Measurements from ENCODE around the gene UGT2B7.
A peak's percentile ranks its signal among the peaks of the same experiment; 100 is the strongest.
"Not testable (repeated sequence)": the region's sequence is repeated elsewhere in the genome, so short reads cannot be mapped to it uniquely, and the experiment has no call there.

UGT2B7 gene

GRCh38 chr4:69096111-69096656 is at the start of gene UGT2B7:
UGT2B7 (plus strand) TSS chr4:69096474; CDS start chr4:69096521, 47 bp downstream.
- Histone ChIP-seq H3K27me3 (ENCODE audit: control insufficient read depth, insufficient read depth, low read length) (no peaks in the 10 kb centered on the region), H3K4me3 (ENCODE audit: low read length) (no peak within 1 kb of the TSS), H3K36me3 (ENCODE audit: control insufficient read depth, insufficient read depth, low read length) (no peaks in the 10 kb centered on the region), H3K9ac (ENCODE audit: low read length) (no peak within 1 kb of the TSS), H3K9me3 (ENCODE audit: control insufficient read depth, low read length) (no peaks in the 10 kb centered on the region), H3K4me1 (ENCODE audit: control insufficient read depth, insufficient read depth, low read length) (peaks cover 5% of the 10 kb centered on the region)

- no peak overlapping the region for H3K4me3 ChIP-seq (ENCODE audit: low read length)
- no peaks in the 10 kb centered on the region for H3K27me3 ChIP-seq (ENCODE audit: control insufficient read depth, insufficient read depth, low read length)
- H3K4me1 ChIP-seq (ENCODE audit: control insufficient read depth, insufficient read depth, low read length) = no peaks in the 10 kb centered on the region
- H3K9ac ChIP-seq (ENCODE audit: low read length) = no peak overlapping the region
- H3K36me3 ChIP-seq (ENCODE audit: control insufficient read depth, insufficient read depth, low read length) = no peaks in the 10 kb centered on the region
- no peaks in the 10 kb centered on the region for H3K9me3 ChIP-seq (ENCODE audit: control insufficient read depth, low read length)
These were observed 46.4 kb upstream of the UGT2B7 start for GRCh38 chr4:69049860-69050259.

DNA sequence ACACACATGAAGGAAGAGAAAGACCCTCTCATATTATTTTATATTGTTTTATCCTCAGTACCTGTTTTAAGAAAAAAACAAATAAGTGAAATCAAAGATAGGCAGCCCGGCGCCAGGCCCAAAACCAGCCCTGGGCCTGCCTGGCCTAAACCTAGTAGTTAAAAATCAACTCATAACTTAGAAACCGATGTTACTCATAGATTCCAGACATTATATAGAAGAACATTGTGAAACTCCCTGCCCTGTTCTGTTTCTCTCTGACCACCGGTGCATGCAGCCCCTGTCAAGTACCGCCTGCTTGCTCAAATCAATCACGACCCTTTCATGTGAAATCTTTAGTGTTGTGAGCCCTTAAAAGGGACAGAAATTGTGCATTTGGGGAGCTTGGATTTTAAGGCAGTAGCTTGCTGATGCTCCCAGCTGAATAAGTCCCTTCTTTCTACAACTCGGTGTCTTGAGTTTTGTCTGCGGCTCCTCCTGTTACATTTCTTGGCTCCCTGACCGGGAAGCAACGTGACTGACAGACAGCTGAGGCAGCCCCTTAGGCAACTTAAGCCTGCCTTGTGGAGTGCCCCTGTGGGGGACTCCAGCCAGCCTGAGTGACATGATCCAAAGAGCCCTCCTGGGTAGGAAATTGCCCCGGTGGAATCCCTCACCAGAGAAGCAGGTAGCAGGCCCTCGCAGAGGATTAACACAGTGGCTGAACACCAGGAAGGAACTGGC is 45.3 kb upstream of the UGT2B7 start:
- H3K9ac ChIP-seq (ENCODE audit: low read length) = not testable (repeated sequence)

GRCh38 chr4:69051576-69051943 is 44.7 kb upstream of the UGT2B7 start:
- Histone ChIP-seq H3K9me3 (ENCODE audit: control insufficient read depth, low read length) (no peaks in the 10 kb centered on the region), H3K4me1 (ENCODE audit: control insufficient read depth, insufficient read depth, low read length) (no peaks in the 10 kb centered on the region), H3K27me3 (ENCODE audit: control insufficient read depth, insufficient read depth, low read length) (no peaks in the 10 kb centered on the region), H3K4me3 (ENCODE audit: low read length) (no peak overlapping the region), H3K9ac (ENCODE audit: low read length) (no peak overlapping the region), H3K36me3 (ENCODE audit: control insufficient read depth, insufficient read depth, low read length) (no peaks in the 10 kb centered on the region)

More for the DNA sequence above, 45.3 kb upstream of the UGT2B7 start:
- H3K36me3 ChIP-seq (ENCODE audit: control insufficient read depth, insufficient read depth, low read length); H3K27me3 ChIP-seq (ENCODE audit: control insufficient read depth, insufficient read depth, low read length); H3K4me1 ChIP-seq (ENCODE audit: control insufficient read depth, insufficient read depth, low read length); H3K9me3 ChIP-seq (ENCODE audit: control insufficient read depth, low read length); H3K4me3 ChIP-seq (ENCODE audit: low read length): not testable (repeated sequence)

- not testable (repeated sequence) for H3K36me3 ChIP-seq (ENCODE audit: control insufficient read depth, insufficient read depth, low read length)
These were observed 42.9 kb upstream of the UGT2B7 start for GRCh38 chr4:69053309-69053885.

DNA sequence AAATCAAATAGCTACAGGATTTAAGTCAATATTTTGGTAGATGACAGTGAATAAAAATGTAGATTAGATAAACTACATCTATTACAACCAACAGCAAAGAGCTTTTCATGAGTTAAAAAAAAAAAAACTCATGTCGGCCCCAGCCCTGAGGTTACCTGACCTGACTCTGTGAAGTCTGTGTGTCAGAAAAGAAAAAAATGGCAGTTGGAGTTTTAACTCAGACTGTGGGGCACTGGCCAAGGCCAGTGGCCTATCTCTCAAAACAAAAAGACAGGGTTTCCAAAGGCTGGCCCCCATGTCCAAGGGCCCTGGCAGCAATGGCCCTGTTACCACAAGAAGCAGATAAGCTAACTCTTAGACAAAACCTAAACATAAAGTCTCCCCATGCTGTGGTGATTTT is 42.2 kb upstream of the UGT2B7 start:
- not testable (repeated sequence) for H3K9me3 ChIP-seq (ENCODE audit: control insufficient read depth, low read length); H3K36me3 ChIP-seq (ENCODE audit: control insufficient read depth, insufficient read depth, low read length); H3K4me3 ChIP-seq (ENCODE audit: low read length); H3K9ac ChIP-seq (ENCODE audit: low read length); H3K27me3 ChIP-seq (ENCODE audit: control insufficient read depth, insufficient read depth, low read length)
- peaks cover 10% of the 10 kb centered on the region for H3K4me1 ChIP-seq (ENCODE audit: control insufficient read depth, insufficient read depth, low read length)

More at GRCh38 chr4:69053309-69053885, 42.9 kb upstream of the UGT2B7 start:
- H3K9ac ChIP-seq (ENCODE audit: low read length); H3K4me1 ChIP-seq (ENCODE audit: control insufficient read depth, insufficient read depth, low read length); H3K27me3 ChIP-seq (ENCODE audit: control insufficient read depth, insufficient read depth, low read length); H3K4me3 ChIP-seq (ENCODE audit: low read length); H3K9me3 ChIP-seq (ENCODE audit: control insufficient read depth, low read length): not testable (repeated sequence)

- H3K27me3 ChIP-seq (ENCODE audit: control insufficient read depth, insufficient read depth, low read length) = no peaks in the 10 kb centered on the region
- H3K36me3 ChIP-seq (ENCODE audit: control insufficient read depth, insufficient read depth, low read length) = no peaks in the 10 kb centered on the region
- no peaks in the 10 kb centered on the region for H3K9me3 ChIP-seq (ENCODE audit: control insufficient read depth, low read length)
- H3K4me3 ChIP-seq (ENCODE audit: low read length) = no peak overlapping the region
- H3K9ac ChIP-seq (ENCODE audit: low read length) = no peak overlapping the region
- H3K4me1 ChIP-seq (ENCODE audit: control insufficient read depth, insufficient read depth, low read length) = peaks cover 15% of the 10 kb centered on the region
These were observed 41.6 kb upstream of the UGT2B7 start for GRCh38 chr4:69054578-69055200.

GRCh38 chr4:69056150-69056549 is 40.1 kb upstream of the UGT2B7 start:
- H3K4me3 ChIP-seq (ENCODE audit: low read length) = no peak overlapping the region
- H3K4me1 ChIP-seq (ENCODE audit: control insufficient read depth, insufficient read depth, low read length) = peaks cover 20% of the 10 kb centered on the region
- H3K36me3 ChIP-seq (ENCODE audit: control insufficient read depth, insufficient read depth, low read length) = no peaks in the 10 kb centered on the region

GRCh38 chr4:69056921-69057550 is 39.2 kb upstream of the UGT2B7 start:
- Histone ChIP-seq H3K4me3 (ENCODE audit: low read length) (peak overlapping the region; percentile 42), H3K27me3 (ENCODE audit: control insufficient read depth, insufficient read depth, low read length) (no peaks in the 10 kb centered on the region), H3K4me1 (ENCODE audit: control insufficient read depth, insufficient read depth, low read length) (peaks cover 23% of the 10 kb centered on the region), H3K36me3 (ENCODE audit: control insufficient read depth, insufficient read depth, low read length) (no peaks in the 10 kb centered on the region), H3K9me3 (ENCODE audit: control insufficient read depth, low read length) (no peaks in the 10 kb centered on the region), H3K9ac (ENCODE audit: low read length) (peak overlapping the region; percentile 62)

More at GRCh38 chr4:69056150-69056549, 40.1 kb upstream of the UGT2B7 start:
- H3K9ac ChIP-seq (ENCODE audit: low read length) = no peak overlapping the region
- H3K27me3 ChIP-seq (ENCODE audit: control insufficient read depth, insufficient read depth, low read length) = no peaks in the 10 kb centered on the region
- H3K9me3 ChIP-seq (ENCODE audit: control insufficient read depth, low read length) = no peaks in the 10 kb centered on the region

GRCh38 chr4:69057620-69058409 is 38.5 kb upstream of the UGT2B7 start:
- peak overlapping the region; percentile 62 for H3K9ac ChIP-seq (ENCODE audit: low read length)
- H3K4me3 ChIP-seq (ENCODE audit: low read length) = peak overlapping the region; percentile 42

GRCh38 chr4:69058410-69059059 is 37.7 kb upstream of the UGT2B7 start:
- H3K9me3 ChIP-seq (ENCODE audit: control insufficient read depth, low read length) = no peaks in the 10 kb centered on the region
- peak overlapping the region; percentile 62 for H3K9ac ChIP-seq (ENCODE audit: low read length)
- H3K4me1 ChIP-seq (ENCODE audit: control insufficient read depth, insufficient read depth, low read length) = peaks cover 23% of the 10 kb centered on the region
- no peaks in the 10 kb centered on the region for H3K36me3 ChIP-seq (ENCODE audit: control insufficient read depth, insufficient read depth, low read length)
- H3K27me3 ChIP-seq (ENCODE audit: control insufficient read depth, insufficient read depth, low read length) = no peaks in the 10 kb centered on the region
- H3K4me3 ChIP-seq (ENCODE audit: low read length) = no peak overlapping the region

More at GRCh38 chr4:69057620-69058409, 38.5 kb upstream of the UGT2B7 start:
- Histone ChIP-seq H3K27me3 (ENCODE audit: control insufficient read depth, insufficient read depth, low read length) (no peaks in the 10 kb centered on the region), H3K36me3 (ENCODE audit: control insufficient read depth, insufficient read depth, low read length) (no peaks in the 10 kb centered on the region), H3K4me1 (ENCODE audit: control insufficient read depth, insufficient read depth, low read length) (peaks cover 23% of the 10 kb centered on the region), H3K9me3 (ENCODE audit: control insufficient read depth, low read length) (no peaks in the 10 kb centered on the region)

All from mucosa of stomach (tissue), 1 donor.